HG02938 (cell line): ENCODE data around the gene COMMD1.
"Not testable (repeated sequence)": the region's sequence is repeated elsewhere in the genome, so short reads cannot be mapped to it uniquely, and the experiment has no call there.

Experiments used
- ATAC-seq: cut with Tn5 transposase; IDR thresholded peaks from one replicate; pipeline ENCODE4 v1.9.1; 2021; ENCODE audit warnings: mild to moderate bottlenecking, moderate library complexity; ENCODE audit not compliant: unreplicated experiment

The COMMD1 gene

GRCh38 chr2:62065243-62065642, 159.8 kb downstream of the COMMD1 start:
- no peak for ATAC-seq

- ATAC-seq = no peak
Measured at GRCh38 chr2:62071126-62071598, 165.7 kb downstream of the COMMD1 start.

- ATAC-seq = no peak
Measured at GRCh38 chr2:62071760-62072680, 166.5 kb downstream of the COMMD1 start.

- no peak for ATAC-seq
Measured at GRCh38 chr2:62074233-62074632, 168.8 kb downstream of the COMMD1 start.

GRCh38 chr2:62076980-62077638, 171.6 kb downstream of the COMMD1 start:
- no peak for ATAC-seq

- ATAC-seq = no peak
Measured at GRCh38 chr2:62084801-62085200, 179.3 kb downstream of the COMMD1 start.

- ATAC-seq = no peak
Measured at GRCh38 chr2:62089658-62090057, 184.2 kb downstream of the COMMD1 start.

GRCh38 chr2:62091471-62091870, 186.0 kb downstream of the COMMD1 start:
- ATAC-seq = no peak

- no peak for ATAC-seq
Measured at GRCh38 chr2:62099050-62099449, 193.6 kb downstream of the COMMD1 start.

- ATAC-seq = peak; percentile 89
Measured at GRCh38 chr2:62099523-62100175, 194.2 kb downstream of the COMMD1 start.

- no peak for ATAC-seq
Measured at GRCh38 chr2:62101886-62102285, 196.4 kb downstream of the COMMD1 start.

- ATAC-seq = no peak
Measured at GRCh38 chr2:62102402-62102920, 197.0 kb downstream of the COMMD1 start.

GRCh38 chr2:62109554-62109953, 204.1 kb downstream of the COMMD1 start:
- no peak for ATAC-seq

GRCh38 chr2:62110415-62111025, 205.0 kb downstream of the COMMD1 start:
- no peak for ATAC-seq

- no peak for ATAC-seq
Measured at GRCh38 chr2:62112179-62112578, 206.7 kb downstream of the COMMD1 start.

GRCh38 chr2:62114564-62114963, 209.1 kb downstream of the COMMD1 start:
- ATAC-seq = no peak

GRCh38 chr2:62116983-62117382, 211.5 kb downstream of the COMMD1 start:
- no peak for ATAC-seq

GRCh38 chr2:62118160-62118559, 212.7 kb downstream of the COMMD1 start:
- no peak for ATAC-seq

- no peak for ATAC-seq
Measured at GRCh38 chr2:62119311-62119974, 214.0 kb downstream of the COMMD1 start.

GRCh38 chr2:62126239-62126638, 220.8 kb downstream of the COMMD1 start:
- ATAC-seq = not testable (repeated sequence)
